Stimulated activated CD8-positive, alpha-beta memory T cell treated with anti-CD3 and anti-CD28 coated beads, Interleukin-15, amount 100 ng/mL, for 4 hours (primary cell): Measurements from ENCODE around the gene ZNF862.
"Not testable (repeated sequence)": the region's sequence is repeated elsewhere in the genome, so short reads cannot be mapped to it uniquely, and the experiment has no call there.

Experiments
- DNase-seq, 2 donors: peaks; one replicate each; pipeline ENCODE4 v3.0.0-alpha.2; 2020; ENCODE audit warnings: low read depth in 2 of 2

Gene ZNF862

GRCh38 chr7:149824748-149825566 is 13.2 kb upstream of the ZNF862 start:
- DNase-seq: no peak

GRCh38 chr7:149825567-149826343 is 12.4 kb upstream of the ZNF862 start:
- no peak for DNase-seq

GRCh38 chr7:149826344-149827088 is 11.7 kb upstream of the ZNF862 start:
- no peak for DNase-seq

GRCh38 chr7:149827089-149827981 is 10.8 kb upstream of the ZNF862 start:
- DNase-seq: no peak

GRCh38 chr7:149828357-149829309 is 9.5 kb upstream of the ZNF862 start:
- no peak for DNase-seq

- not testable (repeated sequence) for DNase-seq
Measured at GRCh38 chr7:149830527-149830926, 7.6 kb upstream of the ZNF862 start.

GRCh38 chr7:149830997-149831740 is 7.0 kb upstream of the ZNF862 start:
- DNase-seq: no peak

- DNase-seq: no peak
Measured at GRCh38 chr7:149831741-149832219, 6.4 kb upstream of the ZNF862 start.

- no peak for DNase-seq
Measured at GRCh38 chr7:149832332-149833041, 5.7 kb upstream of the ZNF862 start.

- DNase-seq: no peak
Measured at GRCh38 chr7:149833495-149834130, 4.6 kb upstream of the ZNF862 start.

- DNase-seq: no peak
Measured at GRCh38 chr7:149834601-149835000, 3.6 kb upstream of the ZNF862 start.

GRCh38 chr7:149836434-149836833 is 1.7 kb upstream of the ZNF862 start:
- no peak for DNase-seq

GRCh38 chr7:149837564-149838223 is 481 bp upstream of the ZNF862 start:
- DNase-seq: no peak

- DNase-seq: no peak
Measured at GRCh38 chr7:149838992-149839408, 825 bp downstream of the ZNF862 start.

GRCh38 chr7:149839933-149840332 is 1.8 kb downstream of the ZNF862 start:
- DNase-seq: no peak

- no peak for DNase-seq
Measured at GRCh38 chr7:149843566-149843965, 5.4 kb downstream of the ZNF862 start.

GRCh38 chr7:149844445-149844844 is 6.3 kb downstream of the ZNF862 start:
- DNase-seq: no peak
